ENCODE data around the gene RNF214. TPM values are rescaled to one million over a fixed set of nuclear protein-coding genes. Genes with fewer than 3 reads are reported as not detected.
A peak's percentile ranks its signal among the peaks of the same experiment; 100 is the strongest.

The RNF214 gene
- total and polyA plus RNA-seq, 2 of the 13 experiments (the other 11 are each of a cell fraction or from before 2014, with no cell fraction given), result 10.7 to 12.6 TPM

DNA sequence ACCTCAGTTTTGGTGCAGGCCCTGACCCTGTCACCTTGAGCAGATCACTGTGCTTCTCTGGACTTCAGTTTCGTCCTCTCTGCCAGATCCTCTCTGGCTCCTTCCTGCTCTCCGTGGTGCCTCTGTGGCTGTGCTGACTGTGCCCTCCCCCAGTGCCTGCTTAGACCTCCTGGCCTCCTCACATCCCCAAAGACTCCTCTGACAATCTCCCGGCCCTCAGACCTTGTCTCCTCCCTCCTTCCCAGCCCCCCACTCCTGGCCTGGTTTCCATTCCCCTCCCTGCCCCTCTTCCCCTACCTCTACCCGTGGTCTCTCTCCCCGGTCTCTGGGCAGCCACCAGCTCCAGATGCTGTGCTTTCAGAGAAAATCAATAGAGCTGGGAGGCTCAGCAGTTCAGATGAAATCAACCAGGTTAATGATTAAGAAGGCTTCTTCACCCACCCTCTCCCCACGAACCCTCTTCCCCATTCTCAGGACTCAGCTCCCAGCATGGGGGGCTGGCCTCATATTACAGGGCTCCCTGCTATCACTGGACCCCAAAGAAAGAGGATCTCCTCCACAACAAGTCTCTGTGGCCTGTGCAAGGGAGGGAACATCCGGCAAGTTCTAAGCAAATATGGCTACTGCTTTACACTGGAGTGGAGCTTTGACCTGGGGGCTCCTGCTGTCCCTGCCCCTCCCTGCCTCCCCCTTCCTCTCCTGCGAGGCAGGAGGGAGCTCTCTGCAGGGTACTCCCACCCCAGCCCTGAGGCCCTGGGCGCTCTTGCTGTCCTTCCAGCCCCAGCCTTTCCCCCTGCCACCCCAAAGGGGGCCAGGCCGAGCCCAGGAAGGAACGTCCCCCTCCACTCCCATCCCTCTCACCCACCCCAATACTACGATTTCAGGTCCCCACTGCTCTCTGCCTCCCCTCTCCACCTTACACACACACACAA lies 67.1 kb downstream of the RNF214 start (continued):
- TF ChIP-seq, protein P1, sequence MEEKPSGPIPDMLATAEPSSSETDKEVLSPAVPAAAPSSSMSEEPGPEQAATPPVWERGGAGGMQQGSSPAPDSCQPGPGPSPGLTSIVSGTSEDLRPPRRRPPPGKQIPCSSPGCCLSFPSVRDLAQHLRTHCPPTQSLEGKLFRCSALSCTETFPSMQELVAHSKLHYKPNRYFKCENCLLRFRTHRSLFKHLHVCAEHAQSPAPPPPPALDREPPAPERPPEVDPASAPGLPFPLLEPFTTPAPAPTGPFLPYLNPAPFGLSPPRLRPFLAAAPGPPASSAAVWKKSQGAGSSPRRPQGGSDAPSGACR (CRISPR knock-in tag; IDR thresholded peaks at IDR 0.05), result no peak
- TF ChIP-seq SIX4 (CRISPR knock-in tag; IDR thresholded peaks at IDR 0.05) (0 out of 2 replicates have a peak, but pooled peaks have one; percentile 24), ZNF556 (CRISPR knock-in tag; IDR thresholded peaks at IDR 0.05; ENCODE audit: borderline replicate concordance) (peak; percentile 74; the same call in 1 of the 2 replicates), MIER3 (CRISPR knock-in tag; IDR thresholded peaks at IDR 0.05; ENCODE audit: borderline replicate concordance) (no peak), FOXO4 (CRISPR knock-in tag; conservative IDR thresholded peaks at IDR 0.05) (no peak), SRSF1 (optimal IDR thresholded peaks at IDR 0.05; ENCODE audit: low read depth, low read length) (peak; percentile 49), ZKSCAN8 (CRISPR knock-in tag; IDR thresholded peaks at IDR 0.05; ENCODE audit: borderline replicate concordance) (no peak), NFAT5 (CRISPR knock-in tag; IDR thresholded peaks at IDR 0.05) (no peak), KDM2A (CRISPR knock-in tag; IDR thresholded peaks at IDR 0.05; ENCODE audit: borderline replicate concordance, low read depth) (no peak), HDAC2 (CRISPR knock-in tag; IDR thresholded peaks at IDR 0.05) (no peak; the same call in 1 of the 2 replicates)
- TF ChIP-seq, protein P2, sequence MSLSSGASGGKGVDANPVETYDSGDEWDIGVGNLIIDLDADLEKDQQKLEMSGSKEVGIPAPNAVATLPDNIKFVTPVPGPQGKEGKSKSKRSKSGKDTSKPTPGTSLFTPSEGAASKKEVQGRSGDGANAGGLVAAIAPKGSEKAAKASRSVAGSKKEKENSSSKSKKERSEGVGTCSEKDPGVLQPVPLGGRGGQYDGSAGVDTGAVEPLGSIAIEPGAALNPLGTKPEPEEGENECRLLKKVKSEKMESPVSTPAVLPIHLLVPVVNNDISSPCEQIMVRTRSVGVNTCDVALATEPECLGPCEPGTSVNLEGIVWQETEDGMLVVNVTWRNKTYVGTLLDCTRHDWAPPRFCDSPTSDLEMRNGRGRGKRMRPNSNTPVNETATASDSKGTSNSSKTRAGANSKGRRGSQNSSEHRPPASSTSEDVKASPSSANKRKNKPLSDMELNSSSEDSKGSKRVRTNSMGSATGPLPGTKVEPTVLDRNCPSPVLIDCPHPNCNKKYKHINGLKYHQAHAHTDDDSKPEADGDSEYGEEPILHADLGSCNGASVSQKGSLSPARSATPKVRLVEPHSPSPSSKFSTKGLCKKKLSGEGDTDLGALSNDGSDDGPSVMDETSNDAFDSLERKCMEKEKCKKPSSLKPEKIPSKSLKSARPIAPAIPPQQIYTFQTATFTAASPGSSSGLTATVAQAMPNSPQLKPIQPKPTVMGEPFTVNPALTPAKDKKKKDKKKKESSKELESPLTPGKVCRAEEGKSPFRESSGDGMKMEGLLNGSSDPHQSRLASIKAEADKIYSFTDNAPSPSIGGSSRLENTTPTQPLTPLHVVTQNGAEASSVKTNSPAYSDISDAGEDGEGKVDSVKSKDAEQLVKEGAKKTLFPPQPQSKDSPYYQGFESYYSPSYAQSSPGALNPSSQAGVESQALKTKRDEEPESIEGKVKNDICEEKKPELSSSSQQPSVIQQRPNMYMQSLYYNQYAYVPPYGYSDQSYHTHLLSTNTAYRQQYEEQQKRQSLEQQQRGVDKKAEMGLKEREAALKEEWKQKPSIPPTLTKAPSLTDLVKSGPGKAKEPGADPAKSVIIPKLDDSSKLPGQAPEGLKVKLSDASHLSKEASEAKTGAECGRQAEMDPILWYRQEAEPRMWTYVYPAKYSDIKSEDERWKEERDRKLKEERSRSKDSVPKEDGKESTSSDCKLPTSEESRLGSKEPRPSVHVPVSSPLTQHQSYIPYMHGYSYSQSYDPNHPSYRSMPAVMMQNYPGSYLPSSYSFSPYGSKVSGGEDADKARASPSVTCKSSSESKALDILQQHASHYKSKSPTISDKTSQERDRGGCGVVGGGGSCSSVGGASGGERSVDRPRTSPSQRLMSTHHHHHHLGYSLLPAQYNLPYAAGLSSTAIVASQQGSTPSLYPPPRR (CRISPR knock-in tag; IDR thresholded peaks at IDR 0.05; ENCODE audit: borderline replicate concordance), result peak; percentile 66; the same call in 1 of the 2 replicates
- TF ChIP-seq, protein P3, sequence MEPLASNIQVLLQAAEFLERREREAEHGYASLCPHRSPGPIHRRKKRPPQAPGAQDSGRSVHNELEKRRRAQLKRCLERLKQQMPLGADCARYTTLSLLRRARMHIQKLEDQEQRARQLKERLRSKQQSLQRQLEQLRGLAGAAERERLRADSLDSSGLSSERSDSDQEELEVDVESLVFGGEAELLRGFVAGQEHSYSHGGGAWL (CRISPR knock-in tag; IDR thresholded peaks at IDR 0.05), result peak; percentile 22; the same call in 1 of the 2 replicates

All from HepG2 (cell line).